Thyroid gland (tissue), 4 donors: ENCODE measurements around the gene RXFP4.
A peak's percentile ranks its signal among the peaks of the same experiment; 100 is the strongest.

ENCODE experiments used
- CTCF ChIP-seq, 6 experiments: fragments of 200-600 bp in 3 of 6; fragments of 450-650 bp in 3 of 6; sonication (generic) in 3 of 6; IDR thresholded peaks; one replicate each; pipeline ENCODE4 v1.5.1; 2016 to 2019; ENCODE audit warnings: antibody characterized with exemption in 6 of 6, mild to moderate bottlenecking in 2 of 6, inconsistent platforms in 1 of 6, moderate library complexity in 1 of 6
- POLR2A ChIP-seq, 2 donors: fragments of 450-650 bp; IDR thresholded peaks; one replicate each; pipeline ENCODE4 v1.6.1; 2017; ENCODE audit warnings: antibody characterized with exemption in 2 of 2, mild to moderate bottlenecking in 2 of 2, moderate library complexity in 1 of 2

- TF ChIP-seq CTCF (IDR thresholded peaks at IDR 0.05): peak; percentile 18 to 96 (median 82)
- TF ChIP-seq POLR2A (IDR thresholded peaks at IDR 0.05): no peak
These were observed 3.2 kb upstream of the RXFP4 start for GRCh38 chr1:155938220-155938627.
